HG03045 (cell line): Measurements from ENCODE around the gene OSBPL10.
"Not testable (repeated sequence)": the region's sequence is repeated elsewhere in the genome, so short reads cannot be mapped to it uniquely, and the experiment has no call there.

Experiments used
- ATAC-seq: cut with Tn5 transposase; IDR thresholded peaks from one replicate; pipeline ENCODE4 v1.9.1; 2021; ENCODE audit warnings: mild to moderate bottlenecking, moderate library complexity; ENCODE audit not compliant: unreplicated experiment

The OSBPL10 gene

DNA sequence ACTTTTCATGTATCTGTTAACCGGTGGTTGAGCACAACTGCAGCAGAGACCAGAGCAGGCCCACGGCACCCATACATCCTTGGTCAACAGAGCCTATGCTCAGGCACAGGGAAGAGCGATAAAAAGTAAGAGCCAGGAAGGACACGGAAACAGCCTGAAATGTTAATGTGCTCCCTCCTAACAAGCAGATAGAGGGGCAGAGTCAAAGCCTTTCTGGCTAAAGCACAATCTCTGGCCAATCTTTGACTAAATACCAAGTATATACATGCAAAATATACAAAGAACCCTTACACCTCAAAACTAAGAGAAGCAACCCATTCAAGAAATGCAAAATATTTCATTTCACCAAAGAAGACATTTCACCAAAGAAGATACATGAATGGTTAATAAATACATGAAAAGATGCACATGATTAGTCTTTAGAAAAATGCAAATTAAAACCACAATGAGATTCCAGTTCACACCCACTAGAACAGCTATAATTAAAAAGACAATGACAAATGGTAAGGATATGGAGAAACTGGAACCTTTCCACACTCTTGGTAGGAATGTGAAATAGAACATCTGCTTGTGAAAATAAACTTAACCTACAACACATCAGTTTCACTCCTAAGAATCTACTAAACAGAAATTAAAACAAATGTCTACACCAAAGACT, 88.0 kb downstream of the OSBPL10 start:
- no peak for ATAC-seq

DNA sequence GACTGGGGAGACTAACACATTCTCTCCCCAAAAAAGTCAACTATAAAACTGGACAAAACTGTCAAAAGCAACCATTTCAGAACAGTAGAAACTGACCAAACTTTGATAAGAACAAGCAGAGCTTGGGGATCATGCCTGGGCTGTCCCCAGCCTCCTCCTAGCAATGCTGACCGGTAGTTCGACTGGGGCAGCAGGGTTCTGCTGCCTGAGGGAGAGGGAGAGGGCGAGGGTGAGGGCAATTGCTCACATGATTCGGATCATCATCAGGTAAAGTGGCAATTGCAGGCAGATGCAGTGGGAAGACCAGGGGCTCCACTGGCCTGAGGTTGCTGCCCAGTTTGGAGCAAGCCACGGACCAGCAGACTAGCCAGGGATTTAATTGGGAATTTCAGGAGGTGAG, 88.6 kb downstream of the OSBPL10 start:
- no peak for ATAC-seq

DNA sequence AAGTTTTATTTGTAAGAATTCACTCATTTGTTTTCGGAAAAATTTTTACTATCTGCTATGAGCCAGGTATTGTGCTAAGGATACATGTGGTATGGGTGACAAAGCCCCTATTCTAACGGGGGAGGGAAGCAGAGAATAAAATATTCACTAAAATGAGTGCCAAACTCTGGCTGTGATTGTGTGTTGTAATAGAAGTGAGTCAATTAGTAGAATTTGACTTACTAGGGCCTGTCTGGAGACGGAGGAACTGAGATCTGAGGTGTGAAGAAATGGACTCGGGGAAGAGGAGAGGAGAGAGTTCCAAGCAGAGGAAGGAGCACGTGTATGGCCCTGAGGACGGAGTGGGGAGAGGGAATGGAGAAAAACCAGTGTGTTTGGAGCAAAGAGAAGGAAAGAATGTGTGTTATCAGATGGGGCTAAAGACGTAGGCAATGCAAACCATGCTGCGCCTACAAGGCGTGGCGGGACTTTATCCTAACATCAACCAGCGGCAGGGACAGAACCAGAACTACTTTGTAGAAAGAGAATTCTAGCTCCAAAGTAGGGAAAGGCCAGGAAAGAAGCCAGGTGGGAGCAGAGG, 89.1 kb downstream of the OSBPL10 start:
- ATAC-seq: no peak

DNA sequence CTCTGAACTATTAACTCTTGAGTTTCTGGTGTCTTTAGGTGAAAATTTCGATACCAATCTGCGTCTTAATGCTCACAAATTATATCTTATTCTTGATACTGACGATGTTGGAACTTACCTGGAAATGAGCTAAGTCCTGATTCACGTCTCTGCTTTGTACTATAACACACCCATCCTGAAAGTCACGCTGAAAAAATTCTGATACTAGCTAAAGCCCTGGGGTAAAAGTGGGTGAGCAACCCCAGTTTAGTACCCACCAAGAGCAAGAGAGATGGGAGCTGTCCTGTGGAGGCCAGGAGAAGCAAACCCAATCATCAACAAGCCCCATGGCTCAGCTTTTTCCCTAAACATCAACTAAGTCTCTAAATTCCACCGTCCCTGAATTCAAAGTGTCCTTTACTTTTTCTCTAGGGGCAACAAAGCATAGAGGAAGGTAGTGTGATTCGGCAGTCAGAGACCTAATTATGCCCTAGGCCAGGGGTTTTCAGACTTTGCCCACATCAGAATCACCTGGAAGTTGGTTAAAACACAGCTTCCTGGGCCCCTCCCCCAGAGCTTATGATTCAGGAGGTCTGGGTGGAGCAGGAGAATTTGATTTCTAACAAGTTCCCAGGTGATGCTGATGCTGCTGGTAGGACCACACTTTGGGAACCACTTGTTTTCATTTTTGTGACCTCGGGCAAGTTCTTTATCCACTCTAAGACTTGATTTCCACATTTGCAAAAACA, 90.2 kb downstream of the OSBPL10 start:
- ATAC-seq: no peak

DNA sequence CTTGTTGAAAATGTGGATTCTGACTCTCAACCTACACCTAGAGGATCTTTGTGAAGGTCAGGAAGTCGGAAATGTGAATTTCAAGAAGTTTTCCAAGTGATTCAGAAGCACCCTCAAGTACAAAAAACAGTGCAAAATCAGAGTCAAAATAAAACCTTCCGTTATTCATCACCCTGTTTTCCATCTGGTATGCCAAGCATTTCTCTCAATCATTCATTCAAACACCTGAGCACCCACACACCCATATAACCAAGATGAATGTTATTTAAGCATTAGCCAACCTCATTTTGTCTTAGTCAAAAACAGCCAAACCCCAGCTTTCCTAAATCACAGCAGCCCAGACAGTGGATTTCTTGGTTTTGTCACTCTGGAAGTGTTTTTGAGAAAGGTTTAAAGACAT, 91.1 kb downstream of the OSBPL10 start:
- ATAC-seq: no peak

DNA sequence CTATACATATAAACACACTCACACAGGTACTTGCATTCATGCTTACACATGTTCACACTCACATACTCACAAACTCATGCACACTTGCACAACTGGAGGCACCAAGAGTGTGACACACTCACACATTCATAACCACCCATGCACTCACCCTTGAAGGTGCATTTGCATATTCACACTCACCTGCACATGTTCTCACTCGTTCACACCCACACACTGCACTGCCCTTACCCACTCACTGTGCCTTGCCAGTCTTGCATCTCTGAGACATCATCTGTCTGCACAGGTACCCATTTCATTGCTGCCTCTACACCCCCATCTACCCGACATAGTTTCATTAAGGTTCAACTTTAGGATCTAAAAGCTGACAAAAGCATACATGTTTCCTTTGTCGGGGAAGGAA, 95.8 kb downstream of the OSBPL10 start:
- ATAC-seq: no peak

DNA sequence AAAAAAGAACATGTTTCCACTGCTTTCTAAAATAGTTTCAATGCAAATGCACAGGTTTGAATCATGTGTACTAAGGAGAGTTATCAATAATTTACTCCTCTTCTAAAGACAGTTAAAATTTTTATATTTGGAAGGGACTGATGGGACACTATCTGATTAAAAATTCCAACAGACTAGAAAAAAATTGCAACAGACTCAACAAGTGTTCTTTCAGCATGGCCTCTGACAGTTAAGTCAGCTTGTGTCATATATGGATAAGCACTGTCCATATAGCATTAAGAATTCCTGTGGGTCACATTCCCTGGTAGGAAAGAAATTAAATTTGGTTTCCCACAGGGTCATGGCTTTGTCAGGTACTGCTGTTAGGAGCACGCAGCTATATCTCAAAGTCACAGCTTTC, 96.8 kb downstream of the OSBPL10 start:
- no peak for ATAC-seq

DNA sequence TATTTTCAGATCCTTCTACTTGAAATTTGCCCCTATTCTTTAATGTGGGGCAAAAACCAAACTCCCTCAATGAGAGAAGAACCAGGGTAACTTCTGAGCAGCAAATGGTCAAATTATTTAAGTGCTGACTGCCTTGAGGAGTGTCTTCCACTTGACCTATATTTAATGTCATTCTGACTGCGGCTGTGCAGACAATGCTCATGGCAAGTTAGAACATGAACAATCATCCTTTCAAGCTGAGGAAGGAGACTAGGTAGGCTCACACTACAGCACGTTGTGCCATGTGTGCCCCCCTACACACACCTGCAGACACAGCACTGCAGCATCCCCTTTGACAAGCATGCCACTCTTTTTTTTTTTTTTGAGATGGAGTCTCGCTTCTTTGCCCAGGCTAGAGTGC, 98.2 kb downstream of the OSBPL10 start:
- ATAC-seq: no peak

DNA sequence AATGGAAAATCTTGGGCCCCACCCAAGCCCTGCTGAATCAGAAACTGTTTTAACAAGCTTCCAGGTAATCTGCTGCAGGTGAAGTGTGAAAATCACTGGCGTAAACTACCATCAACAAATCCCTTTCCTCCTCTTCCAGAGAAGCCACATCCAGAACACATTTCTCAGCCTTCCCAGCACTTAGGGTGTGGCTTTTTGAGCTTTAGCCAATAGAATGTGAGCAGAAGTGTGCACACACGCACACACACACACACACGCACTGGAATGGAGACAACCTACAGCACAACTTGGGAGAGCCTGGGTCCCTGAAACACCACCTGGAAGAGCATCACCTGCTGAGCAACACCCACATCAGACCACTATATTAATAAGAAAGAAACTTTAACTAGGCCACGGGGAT, 98.6 kb downstream of the OSBPL10 start:
- ATAC-seq: no peak

DNA sequence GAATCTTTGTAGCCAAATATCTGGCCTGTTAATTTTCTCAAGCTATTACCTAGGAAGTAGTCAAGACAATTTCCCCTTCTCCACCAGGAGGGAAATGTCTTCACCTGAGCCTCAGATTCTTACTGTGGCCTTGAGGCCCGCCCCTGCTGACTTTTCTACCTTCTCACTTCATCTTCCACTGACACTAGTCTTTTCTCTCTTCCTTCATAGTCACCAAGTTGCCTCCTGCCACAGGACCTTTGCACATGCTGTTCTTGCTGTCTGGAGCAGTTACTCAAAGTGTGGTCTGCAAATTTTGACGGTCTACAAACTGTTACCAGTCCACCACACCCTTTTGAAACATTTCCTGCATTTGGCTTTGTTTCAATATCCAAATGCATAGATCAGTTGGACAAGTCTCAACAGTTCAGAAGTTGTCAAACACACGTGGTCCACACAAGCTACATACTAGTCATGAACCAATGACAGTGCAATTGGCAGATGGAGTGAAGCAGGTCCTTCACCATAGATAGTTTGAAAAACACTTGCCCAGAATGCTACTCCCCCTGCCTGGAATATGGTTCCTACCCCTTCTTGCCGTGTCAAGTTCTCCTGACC, 100.5 kb downstream of the OSBPL10 start:
- ATAC-seq: no peak

DNA sequence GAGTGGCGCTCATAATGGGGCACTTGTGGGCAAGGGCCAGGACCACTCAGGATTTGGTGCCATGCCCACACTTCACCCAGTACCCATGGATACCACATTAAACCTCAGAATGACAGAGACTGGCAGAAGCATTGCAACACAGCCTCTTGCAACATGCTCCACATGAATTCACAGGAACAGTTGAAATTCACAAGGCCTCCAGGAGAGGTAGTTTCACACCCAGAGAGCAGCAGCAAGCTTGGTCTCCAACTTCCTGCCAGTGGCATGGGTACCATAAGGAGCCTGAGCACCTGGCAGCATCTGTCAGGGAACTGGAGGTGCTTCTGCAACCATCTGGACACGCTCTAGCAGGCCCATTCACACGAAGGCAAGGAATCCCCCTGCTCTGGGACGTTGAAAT, 101.0 kb downstream of the OSBPL10 start:
- no peak for ATAC-seq

DNA sequence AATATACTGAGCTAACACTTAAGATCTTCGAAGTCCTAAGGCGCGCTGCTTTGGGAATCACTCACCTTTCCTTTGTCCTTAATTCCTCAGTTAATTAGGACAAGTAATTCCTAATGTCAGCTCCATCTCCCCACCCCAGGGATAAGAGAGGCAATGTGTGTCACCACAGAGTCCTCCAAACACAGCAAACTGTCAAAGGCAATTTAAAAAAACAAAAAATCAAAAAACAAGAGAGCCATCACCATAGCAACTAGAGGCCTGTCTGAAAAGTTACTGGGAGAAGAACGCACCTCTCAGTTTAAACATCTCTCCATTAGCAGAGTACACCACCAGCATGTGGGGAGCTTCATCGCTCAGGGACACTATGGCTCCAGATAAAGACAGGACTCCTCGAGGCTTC, 101.7 kb downstream of the OSBPL10 start:
- no peak for ATAC-seq

DNA sequence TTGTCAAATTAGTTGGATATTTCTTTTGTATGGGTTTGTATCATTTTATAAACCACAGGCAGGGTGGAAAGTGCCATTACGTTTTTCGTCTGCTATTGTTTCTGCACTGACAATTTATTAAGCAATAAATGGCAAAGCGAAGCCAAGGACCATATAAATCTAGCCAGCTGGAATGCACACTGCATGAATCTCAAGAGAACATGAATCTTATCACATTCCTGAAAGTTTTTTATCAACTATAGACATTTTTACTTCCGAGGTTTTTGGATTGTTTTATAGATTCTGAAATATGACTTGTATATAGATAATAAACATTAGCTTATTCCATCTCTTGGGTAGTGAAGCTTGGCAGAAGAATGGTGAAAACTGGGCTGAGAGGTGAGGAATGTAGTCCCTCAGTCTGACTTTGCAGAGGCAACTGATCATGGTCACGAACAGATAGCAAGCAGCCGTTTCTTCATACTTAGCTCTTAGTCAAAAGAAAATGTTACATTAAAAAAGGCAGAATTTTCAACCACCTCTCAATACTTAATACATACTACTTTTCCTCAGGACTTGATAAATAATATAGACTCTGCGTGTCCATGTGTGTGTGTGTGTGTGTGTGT, 102.7 kb downstream of the OSBPL10 start:
- no peak for ATAC-seq

DNA sequence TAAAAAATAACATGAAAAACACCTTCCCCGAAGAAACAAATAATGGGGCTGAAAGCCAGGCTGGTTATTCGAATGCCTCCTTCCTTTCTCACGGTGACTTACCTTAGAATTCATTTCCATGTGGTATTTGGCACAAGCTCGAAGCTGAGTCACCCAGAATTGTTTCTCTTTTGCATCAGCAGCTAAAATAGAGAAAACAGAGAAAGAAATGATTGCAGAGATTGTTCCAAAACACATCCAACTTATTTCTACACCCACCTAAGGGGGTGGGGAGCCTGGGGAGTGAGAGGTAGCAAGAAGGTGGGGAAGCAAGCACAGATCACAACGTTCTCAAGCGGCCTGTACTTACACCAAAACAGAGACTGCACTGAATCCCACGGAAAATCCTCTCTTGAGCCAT, 104.7 kb downstream of the OSBPL10 start:
- no peak for ATAC-seq

DNA sequence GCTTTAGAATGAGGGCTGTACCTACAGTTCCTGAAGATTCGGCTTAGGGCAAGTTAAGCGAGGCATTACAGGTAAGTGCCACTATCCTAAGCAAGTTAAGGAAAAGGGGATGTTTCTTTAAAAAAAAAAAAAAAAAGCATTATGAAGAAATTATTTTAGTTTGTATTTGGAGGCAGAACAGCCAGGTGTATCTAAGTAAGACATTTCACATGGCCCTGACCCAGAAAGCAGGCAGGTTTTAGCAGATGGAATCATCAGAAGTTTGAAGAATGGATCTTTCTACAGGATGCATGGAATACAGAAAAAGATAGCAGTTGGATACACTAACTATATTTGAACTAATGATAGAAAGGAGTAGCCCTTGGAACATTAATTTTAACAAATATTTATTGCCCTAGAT, 105.6 kb downstream of the OSBPL10 start:
- ATAC-seq: no peak

DNA sequence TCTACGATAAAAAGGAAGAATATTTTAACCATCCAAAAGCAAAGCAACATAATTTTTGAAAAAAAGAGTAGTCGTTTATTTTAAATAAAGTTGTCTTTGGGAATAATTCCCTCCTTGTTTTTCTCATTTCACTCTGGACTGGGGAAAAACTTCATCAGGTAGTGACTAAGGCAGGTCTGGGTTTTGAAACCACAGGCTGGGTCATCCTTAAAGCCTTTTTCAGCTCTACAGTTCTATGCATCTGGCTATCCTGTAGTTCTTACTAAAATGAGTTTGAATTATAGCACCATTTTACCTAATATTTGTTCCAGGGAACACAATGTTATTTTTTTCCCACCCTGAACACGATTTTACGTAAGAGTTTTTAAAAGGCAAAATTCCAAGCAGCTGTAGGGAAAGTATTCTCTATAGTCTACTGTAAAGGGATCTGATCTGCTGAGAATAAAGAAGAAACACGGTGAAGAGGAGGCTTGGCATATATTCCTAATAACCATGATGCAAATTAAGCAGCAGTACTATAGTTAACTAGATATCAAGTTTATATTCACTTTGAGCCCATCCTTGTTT, 107.7 kb downstream of the OSBPL10 start:
- ATAC-seq: no peak

DNA sequence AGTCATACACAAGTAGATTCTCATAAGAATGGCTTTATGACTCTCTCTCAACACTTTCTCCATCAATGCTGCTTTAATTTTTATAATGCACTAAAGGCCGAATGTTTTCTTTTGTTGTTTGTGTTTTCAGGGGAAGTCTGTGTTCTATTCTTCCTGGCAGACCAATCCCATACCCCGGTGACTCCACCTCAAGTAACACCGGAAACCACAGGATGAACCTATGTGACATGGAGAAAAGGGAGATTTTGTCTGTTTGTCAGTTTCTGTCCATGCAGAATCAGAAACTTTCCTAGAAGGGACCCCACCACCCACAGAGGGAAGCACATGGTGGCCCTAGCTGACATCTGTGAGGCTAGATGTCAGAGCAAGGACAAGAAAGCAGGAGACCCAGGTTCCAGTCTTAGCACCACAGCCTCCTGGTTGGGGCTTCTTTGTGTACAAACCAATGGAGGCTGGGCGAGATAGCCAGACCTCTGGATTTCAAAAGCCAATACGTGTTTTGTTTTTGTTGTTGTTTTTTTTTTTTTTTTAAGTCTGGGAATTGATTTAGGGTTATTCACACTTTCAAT, 109.0 kb downstream of the OSBPL10 start:
- ATAC-seq: no peak

DNA sequence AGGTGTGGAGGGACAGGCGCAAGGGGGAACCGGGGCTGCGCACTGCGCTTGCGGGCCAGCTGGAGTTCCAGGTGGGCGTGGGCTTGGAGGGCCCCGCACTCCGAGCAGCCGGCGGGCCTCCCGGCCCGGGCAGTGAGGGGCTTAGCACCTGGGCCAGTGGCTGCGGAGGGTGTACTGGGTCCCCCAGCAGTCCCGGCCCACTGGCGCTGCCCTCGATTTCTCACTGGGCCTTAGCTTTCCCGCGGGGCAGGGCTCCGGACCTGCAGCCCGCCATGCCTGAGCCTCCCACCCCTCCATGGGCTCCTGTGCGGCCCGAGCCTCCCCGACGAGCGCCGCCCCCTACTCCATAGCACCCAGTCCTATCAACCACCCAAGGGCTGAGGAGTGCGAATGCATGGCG, 111.0 kb downstream of the OSBPL10 start:
- not testable (repeated sequence) for ATAC-seq

DNA sequence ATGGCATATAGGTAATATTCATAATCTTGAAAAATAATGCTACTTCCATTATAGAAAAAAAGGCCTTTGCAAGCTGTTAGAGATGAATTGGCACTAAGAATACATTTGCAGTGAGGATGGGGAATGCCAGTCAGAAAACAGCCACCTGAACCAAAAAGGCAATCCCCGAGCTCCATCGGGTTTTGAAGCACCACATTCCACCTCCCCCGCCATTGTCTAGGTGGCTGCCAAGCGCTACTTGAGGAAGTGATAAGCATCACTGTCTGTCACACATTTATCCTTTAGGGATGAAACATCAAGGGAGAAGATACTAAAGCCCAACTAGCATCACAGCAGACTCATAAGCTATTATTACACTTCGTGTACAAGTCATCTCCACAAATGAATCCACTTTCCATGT, 112.8 kb downstream of the OSBPL10 start:
- no peak for ATAC-seq

DNA sequence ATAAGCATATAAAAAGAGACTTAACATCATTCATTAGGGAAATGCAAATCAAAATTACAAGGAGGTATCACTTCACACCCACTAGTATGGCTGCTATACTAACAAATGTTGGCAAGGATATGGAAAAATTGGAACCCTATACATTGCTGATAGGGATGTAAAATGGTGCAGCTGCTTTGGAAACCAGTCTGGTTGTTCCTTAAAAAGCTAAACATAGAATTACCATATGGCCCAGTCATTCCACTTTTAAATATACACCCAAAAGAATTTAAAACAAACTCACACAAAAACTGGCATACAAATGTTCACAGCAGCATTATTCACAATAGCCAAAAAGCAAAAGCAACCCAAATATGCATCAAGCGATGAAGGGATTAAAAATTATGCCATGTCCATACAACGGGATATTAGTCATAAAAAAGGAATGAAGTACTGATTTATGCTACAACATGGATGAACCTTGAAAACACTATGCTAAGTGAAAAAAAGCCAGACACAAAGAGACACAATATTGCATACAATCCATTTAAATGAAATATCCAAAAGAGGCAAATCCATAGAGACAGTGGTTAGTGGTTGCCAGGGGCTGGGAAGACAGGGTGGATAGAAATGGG, 118.3 kb downstream of the OSBPL10 start:
- no peak for ATAC-seq

DNA sequence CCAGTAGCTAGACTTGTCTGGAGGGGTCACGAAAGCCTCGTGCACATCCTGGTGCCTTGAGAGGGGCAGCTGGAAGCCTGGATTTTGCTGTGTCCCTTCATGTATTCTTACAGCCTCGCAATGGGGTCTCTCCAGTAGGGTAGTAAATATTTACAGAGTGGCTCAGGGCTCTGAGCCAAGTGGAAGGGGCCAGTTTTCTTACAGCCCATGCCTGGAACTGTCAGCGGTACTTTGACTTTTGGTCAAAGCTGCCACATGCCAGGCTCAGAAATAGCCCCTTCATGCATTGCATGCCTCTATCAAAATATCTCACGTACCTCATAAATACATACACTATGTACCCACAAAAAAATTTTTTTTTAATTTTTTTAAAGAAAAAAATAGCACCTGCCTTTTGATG, 119.2 kb downstream of the OSBPL10 start:
- ATAC-seq: no peak
